Measurements from ENCODE around the gene GSK3A. TPM values are rescaled to one million over a fixed set of nuclear protein-coding genes. Genes with fewer than 3 reads are reported as not detected.

Gene GSK3A
- 34.6 TPM for total RNA-seq

DNA sequence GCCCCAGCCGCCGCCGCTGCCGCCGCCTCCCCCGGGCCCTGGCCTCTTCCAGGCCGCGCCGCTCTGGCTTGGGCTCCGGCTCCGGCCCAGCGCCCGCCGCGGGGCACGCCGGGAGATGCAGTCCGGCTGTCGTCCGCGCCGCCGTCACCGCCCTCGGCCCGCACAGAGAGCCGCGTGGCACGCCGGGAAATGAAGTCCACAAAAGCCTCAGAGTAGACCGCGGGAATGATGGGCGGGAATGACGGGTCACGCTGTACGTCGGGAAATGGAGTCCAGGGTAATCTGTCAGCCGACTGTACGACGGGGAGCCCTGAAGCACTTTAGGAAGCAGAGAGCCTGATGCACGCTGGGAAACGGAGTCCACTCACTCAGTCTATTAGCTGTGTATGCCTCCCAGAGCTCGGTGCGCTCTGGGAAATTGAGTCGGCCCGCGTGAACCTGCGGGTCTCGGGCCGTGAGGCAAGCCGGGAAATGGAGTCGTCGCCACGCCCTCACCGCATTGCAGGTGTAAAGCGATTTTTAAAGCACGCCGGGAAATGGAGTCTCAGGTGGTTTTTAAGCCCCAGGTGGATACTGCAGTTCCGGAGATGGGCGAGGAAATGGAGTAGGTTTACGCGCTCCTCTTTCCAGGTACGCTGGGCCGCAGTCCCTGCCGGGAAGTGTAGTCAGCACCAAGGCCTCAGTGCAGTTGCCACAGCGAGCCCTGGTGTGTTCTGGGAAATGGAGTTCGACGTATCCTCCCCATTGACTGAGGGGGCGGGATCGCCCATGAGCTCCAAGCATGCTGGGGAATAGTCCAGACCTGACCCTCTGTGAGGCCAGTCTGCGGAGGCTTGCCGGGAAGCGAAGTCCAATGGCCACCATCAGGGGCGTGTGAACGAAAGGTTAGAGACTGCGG lies at the start of gene GSK3A:
Gene GSK3A, minus strand, starts transcription at position 91 of the 898 bp plus-strand sequence. CDS start 137 bp downstream, outside the sequence.

DNA sequence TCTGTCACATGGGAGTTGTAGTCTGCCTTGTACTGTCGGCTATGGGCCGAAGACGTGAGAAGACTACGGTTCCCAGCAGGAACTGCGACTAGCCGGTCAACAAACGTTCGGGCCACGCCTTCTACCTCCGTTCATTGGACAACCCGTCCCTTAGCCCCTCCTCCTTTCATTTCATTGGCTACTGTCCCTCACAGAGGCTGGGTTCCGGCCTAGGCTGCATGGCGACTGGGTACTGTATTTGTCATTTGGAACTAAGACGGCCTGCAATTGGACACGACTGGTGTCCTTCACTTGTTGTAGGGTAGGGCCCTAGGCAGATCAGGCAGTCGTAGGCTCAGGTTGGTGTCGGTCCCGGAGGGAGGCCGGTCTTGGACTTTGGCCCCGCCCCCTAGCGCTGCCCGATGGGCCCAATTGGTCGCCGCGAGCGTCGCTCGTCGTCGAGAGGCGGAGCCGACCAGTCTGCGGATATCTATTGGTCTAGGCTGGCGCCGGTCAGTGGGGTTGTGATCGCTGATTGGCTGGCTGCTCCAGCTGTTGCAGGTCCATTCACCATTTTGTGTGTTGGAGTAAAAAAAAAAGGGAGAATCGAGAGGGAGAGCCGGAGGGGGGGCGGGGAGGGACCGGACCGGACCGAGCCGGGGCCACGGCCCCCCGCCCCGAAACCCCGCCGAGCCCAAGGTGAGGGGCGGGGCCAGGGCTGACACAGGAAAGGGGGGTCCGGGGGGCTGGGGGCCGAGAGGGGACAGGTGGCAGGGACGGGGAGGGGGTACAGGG lies 26.5 kb upstream of the GSK3A start, which contains the start of gene CIC:
Gene CIC, plus strand, starts transcription at position 549 of the 774 bp plus-strand sequence. CDS start 2,532 bp downstream, outside the sequence.

DNA sequence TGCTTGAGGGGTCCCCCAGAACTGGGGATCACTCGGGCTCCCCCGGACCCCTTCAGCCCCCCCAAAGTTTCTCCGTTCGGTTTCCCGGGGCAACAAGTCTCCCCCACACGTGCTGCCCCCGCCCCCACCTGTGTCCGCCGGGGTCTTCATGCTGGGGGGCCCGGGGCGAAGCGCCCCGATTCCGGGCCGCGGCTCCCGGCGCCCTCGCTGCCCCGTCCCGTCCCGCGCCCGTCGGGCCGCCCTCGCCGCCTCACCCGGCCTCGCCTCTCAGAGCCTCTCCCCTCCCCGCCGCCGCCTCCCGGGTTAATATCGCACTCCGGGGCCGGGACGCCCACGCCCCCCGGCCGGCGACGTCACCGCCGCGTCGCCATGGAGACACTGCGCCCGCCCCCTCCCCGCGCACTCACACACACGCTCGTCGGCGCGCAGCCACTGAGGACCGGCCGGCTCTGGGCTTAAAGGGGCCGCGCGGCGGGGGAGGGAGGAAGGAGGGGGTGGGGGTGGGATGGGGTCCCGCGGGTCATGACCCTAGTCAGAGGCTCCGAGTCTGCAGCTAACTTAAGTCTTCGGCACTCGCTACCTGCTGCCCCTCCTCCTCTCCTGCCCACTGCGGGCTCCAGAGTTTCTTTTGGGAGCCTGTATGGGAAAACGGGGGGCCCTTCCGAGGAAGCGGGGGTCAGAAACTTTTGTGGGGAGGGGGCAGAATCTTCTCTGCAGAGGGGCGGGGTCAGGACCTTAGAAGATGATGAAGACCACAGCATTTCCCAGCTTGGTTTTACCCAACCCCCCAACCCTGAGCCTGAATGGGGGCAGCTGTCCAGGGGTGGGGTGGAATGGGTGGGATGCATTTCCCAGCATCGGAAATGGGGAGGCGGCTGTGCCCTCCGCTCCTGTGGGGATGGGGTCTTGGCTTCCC lies 12.7 kb upstream of the GSK3A start, which contains the start of gene ERF:
Gene ERF, minus strand, starts transcription at position 279 of the 916 bp plus-strand sequence. Its CDS starts 129 bp downstream, at position 150.

DNA sequence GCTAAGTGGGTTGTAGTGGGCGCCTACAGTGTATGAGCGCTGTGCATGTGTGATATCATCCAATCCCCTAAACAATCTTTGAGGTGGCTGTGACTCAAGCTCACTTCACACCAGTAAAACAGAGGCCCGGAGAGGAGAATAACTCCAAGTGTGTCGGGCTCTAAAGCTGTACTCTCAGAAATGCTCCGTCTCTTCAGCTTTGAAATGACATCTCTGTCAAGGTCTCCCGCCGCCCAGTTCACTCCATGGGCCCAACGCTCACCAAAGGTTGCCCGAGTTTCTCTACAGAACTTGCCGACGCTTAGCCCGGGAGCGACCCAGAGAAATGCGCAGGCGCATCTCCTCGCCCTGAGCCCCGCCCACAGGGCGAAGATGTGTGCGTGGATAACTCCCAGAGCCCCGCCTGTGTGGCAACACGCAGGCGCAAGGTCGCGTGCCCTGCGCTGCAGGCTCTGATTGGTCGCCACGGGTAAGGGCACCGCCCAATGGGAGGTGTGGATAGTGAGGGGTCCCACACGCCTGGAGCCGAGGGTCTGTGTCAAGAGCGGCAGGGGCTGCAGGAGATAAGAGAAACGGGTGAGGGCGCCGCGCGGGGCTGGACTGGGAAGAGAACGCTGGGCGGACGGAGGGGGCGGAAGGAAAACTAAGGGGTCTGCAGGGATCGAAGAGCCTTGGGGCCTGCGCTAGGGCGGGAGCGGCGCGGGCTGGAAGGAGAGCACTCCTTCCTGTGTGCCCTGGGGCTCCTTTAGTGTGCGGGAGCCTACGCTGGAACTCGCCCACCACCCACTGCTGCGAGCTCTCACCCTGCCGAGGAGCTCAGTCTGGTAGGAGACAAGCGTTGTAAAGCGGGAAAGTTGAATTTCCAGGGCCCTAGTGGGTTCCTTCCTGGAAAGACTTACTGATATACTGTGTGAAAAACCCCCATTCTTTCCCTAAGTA lies 22.3 kb downstream of the GSK3A start, which contains the start of gene ZNF526:
Gene ZNF526, plus strand, starts transcription at position 501 of the 939 bp plus-strand sequence. CDS start 4,092 bp downstream, outside the sequence.

DNA sequence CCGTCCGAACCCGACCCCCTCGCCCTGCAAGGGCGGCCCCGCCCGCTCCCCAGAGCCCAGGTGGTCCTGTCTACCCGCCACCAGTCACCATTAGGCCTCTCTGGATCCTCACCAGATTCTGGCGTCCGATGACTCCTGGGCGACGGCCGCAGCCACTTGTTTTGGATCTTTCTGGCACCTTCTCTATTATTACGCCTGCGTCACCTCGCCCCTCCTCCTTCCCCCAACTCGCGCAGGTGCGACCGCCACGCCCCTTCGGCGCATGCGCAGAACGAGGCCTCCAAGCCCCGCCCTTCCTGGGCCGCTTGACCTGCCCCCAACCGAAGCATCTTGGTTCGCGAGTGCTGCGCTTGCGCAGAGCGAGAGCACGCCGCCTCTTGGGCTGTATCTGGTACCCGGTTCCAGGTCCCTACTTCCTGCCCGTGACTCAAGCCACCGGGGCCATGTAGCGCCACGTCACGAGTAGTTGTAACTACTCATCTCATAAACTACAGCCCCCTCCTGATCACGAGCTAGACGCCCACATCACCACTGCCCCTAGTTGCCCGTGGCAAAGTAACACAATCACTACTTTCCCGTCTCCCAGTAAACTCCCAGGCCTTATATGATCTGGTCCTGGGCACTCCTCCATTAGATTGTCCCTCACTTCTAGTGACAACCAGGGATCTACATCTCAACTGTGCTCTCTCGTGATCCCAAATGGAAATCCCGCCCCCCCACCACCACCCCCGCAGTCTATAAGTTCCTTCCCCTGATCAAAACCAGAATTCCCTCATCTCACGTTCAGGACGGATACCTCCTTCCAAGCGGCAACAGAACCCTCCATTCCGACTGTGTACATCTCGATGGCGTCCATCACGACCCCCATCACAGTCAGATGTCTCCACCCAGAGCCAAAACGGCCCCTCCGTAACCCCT lies 24.6 kb downstream of the GSK3A start, which contains the start of gene DEDD2:
Gene DEDD2, minus strand, starts transcription at position 158 of the 918 bp plus-strand sequence. CDS start 670 bp downstream, outside the sequence.

Other genes starting within 250 kb of the GSK3A start
- gene ATP1A3, start 248.4 kb downstream of the GSK3A start, total RNA-seq, result 423 TPM
- gene GRIK5, start 172.4 kb downstream of the GSK3A start, total RNA-seq, result 23.8 TPM
- 10.4 TPM for gene ZNF574, start 166.4 kb downstream of the GSK3A start, total RNA-seq
- 5.5 TPM for gene POU2F2, start 110.2 kb downstream of the GSK3A start, total RNA-seq
- gene DEDD2, start 24.9 kb downstream of the GSK3A start, total RNA-seq, result 22.6 TPM
- 5.3 TPM for gene ZNF526, start 22.3 kb downstream of the GSK3A start, total RNA-seq
- 10.4 TPM for gene ERF, start 12.5 kb upstream of the GSK3A start, total RNA-seq
- gene CIC, start 26.6 kb upstream of the GSK3A start, total RNA-seq, result 20.8 TPM
- gene PRR19, start 59.5 kb upstream of the GSK3A start, total RNA-seq, result 3.5 TPM
- 131 TPM for gene PAFAH1B3, start 60.0 kb upstream of the GSK3A start, total RNA-seq
- gene TMEM145, start 70.7 kb upstream of the GSK3A start, total RNA-seq, result 59.5 TPM
- 74.3 TPM for gene MEGF8, start 83.0 kb upstream of the GSK3A start, total RNA-seq
- not detected for gene CNFN, start 147.7 kb upstream of the GSK3A start, total RNA-seq
- gene LIPE, start 184.8 kb upstream of the GSK3A start, total RNA-seq, result 15.2 TPM
- not detected for gene CXCL17, start 200.3 kb upstream of the GSK3A start, total RNA-seq

Measured in diencephalon (tissue), 1 donor.